Immature natural killer cell (primary cell): ENCODE results near the gene SHB. TPM values are rescaled to one million over a fixed set of nuclear protein-coding genes. Genes with fewer than 3 reads are reported as not detected.
A peak's percentile ranks its signal among the peaks of the same experiment; 100 is the strongest.

ENCODE experiments used
- DNase-seq, 3 donors: peaks; one replicate each; pipeline ENCODE4 v3.0.0; 2022; ENCODE audit warnings: mixed read lengths in 1 of 3
- H3K27ac Mint-ChIP-seq, 6 donors: one replicate each; pipeline ENCODE4 v1.8.0; 2020; ENCODE audit warnings: mixed read lengths in 6 of 6, mild to moderate bottlenecking in 5 of 6, inconsistent platforms in 4 of 6, moderate library complexity in 3 of 6
- H3K27me3 Mint-ChIP-seq, 3 donors: one replicate each; pipeline ENCODE4 v1.8.0; 2020 to 2021; ENCODE audit warnings: low read depth in 3 of 3, mild to moderate bottlenecking in 3 of 3, mixed read lengths in 3 of 3, moderate library complexity in 3 of 3, inconsistent platforms in 1 of 3
- H3K36me3 Mint-ChIP-seq, 3 donors: one replicate each; pipeline ENCODE4 v1.8.0; 2020; ENCODE audit warnings: mixed read lengths in 3 of 3, inconsistent platforms in 2 of 3, mild to moderate bottlenecking in 2 of 3
- H3K4me1 Mint-ChIP-seq, 2 donors: one replicate each; pipeline ENCODE4 v1.8.0; 2020; ENCODE audit warnings: inconsistent platforms in 2 of 2, mild to moderate bottlenecking in 2 of 2, mixed read lengths in 2 of 2, moderate library complexity in 1 of 2
- H3K4me3 Mint-ChIP-seq, 5 donors: one replicate each; pipeline ENCODE4 v1.8.0; 2020; ENCODE audit warnings: mild to moderate bottlenecking in 5 of 5, mixed read lengths in 5 of 5, inconsistent platforms in 3 of 5, moderate library complexity in 3 of 5
- H3K9me3 Mint-ChIP-seq, 6 donors: one replicate each; pipeline ENCODE4 v1.8.0; 2020; ENCODE audit warnings: mild to moderate bottlenecking in 6 of 6, mixed read lengths in 6 of 6, inconsistent platforms in 4 of 6, moderate library complexity in 3 of 6
- polyA plus RNA-seq, 3 donors: library from polyadenylated mRNA; unstranded; fragments of 300-500 nt; fragmentation: Illumina TruSeq; gene quantifications; one replicate each; pipeline ENCODE4 v1.2.3, GENCODE V29; 2021

The SHB gene
- polyA plus RNA-seq, 3 donors from 2014 or later: 0.39 to 0.70 (median 0.57) TPM

DNA sequence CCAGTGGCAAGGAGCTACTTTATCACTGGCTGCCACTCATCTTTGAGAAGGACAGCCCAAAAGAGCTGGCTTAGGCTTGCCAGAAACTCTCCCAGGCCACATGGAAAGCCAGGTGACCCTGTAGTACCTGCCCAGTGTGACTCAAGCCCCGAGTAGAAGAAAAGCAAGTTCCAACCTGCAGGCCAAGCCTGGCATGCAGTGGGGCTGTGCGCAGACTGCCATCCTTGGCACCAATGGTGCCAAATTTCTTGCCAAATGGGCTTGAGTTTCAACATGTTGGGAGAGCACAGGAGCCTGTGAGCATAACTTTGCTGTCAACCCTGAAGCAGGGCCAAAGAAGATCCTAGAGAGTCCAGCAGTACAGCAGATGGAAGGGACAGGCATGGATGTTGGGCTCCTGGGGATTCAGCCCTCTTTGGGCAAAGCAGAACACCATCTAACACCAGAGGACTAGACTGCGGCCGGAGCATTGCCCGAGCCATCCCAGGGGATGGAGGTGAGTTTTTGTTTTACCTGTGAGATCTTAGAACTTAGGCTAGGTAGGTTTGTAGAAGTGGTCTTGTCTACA is 27.3 kb upstream of the SHB start:
- Mint-ChIP-seq H3K4me3 (no peak overlapping the region), H3K27ac (no peak overlapping the region), H3K9me3 (no peaks in the 10 kb centered on the region), H3K36me3 (no peaks in the 10 kb centered on the region), H3K4me1 (no peaks in the 10 kb centered on the region), H3K27me3 (peaks cover 3 to 5% (median 4%) of the 10 kb centered on the region in 3 donors)
- DNase-seq: no peak

DNA sequence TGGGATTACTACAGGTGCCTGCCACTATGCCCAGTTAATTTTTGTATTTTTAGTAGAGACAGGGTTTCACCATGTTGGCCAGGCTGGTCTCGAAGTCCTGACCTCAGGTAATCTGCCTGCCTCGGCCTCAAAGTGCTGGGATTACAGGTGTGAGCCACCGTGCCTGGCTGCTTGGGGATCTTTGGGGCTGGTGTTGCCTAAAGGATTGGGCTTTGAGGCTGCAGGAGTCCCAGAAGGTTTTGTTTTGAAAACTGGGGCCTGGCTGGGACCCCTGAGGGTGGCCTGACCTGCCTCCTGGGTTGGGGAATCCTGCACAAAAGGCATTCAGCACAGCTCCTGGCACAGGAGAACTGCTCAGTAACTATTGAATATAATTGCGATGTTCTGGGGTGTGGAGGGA is 25.1 kb upstream of the SHB start:
- Mint-ChIP-seq H3K27me3 (peaks cover 2 to 4% (median 3%) of the 10 kb centered on the region in 3 donors), H3K4me3 (no peak overlapping the region), H3K4me1 (no peaks in the 10 kb centered on the region), H3K27ac (no peak overlapping the region), H3K36me3 (no peaks in the 10 kb centered on the region), H3K9me3 (no peaks in the 10 kb centered on the region)
- DNase-seq: no peak

DNA sequence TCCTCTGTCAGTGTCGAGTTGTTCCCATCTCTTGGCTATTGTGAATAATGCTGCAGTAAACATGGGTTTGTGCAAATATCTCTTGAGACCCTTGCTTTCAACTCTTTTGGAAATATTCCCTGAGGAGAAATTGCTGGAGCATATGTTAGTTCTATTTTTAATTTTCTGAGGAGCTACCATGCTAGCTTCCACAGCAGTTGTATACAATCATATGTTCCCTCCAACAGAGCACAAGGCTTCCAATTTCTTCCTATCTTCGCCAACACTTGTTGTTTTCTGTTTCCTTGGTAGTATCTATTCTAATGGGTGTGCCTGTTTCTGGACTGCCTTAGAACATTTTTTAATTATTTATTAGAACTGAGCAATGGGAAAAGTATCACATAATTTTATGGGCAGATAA is 23.6 kb upstream of the SHB start:
- no peak overlapping the region for H3K27ac Mint-ChIP-seq
- H3K9me3 Mint-ChIP-seq: no peaks in the 10 kb centered on the region
- H3K4me1 Mint-ChIP-seq: no peaks in the 10 kb centered on the region
- DNase-seq: no peak
- H3K36me3 Mint-ChIP-seq: no peaks in the 10 kb centered on the region
- H3K4me3 Mint-ChIP-seq: no peak overlapping the region
- H3K27me3 Mint-ChIP-seq: peaks cover 1 to 6% (median 3%) of the 10 kb centered on the region in 3 donors

DNA sequence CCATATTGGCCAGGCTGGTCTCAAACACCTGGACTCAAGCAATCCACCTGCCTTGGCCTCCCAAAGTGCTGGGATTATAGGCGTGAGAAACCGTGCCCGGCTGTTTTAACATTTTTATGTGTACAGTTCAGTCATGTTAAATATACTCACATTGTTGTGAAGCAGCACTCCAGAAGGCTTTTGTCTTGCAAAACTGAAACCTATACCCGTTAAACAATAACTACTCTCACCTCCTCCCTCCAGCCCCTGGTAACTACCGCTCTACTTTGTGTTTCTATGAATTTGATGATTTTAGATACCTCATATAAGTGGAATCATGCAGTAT is 23.1 kb upstream of the SHB start:
- no peaks in the 10 kb centered on the region for H3K36me3 Mint-ChIP-seq

DNA sequence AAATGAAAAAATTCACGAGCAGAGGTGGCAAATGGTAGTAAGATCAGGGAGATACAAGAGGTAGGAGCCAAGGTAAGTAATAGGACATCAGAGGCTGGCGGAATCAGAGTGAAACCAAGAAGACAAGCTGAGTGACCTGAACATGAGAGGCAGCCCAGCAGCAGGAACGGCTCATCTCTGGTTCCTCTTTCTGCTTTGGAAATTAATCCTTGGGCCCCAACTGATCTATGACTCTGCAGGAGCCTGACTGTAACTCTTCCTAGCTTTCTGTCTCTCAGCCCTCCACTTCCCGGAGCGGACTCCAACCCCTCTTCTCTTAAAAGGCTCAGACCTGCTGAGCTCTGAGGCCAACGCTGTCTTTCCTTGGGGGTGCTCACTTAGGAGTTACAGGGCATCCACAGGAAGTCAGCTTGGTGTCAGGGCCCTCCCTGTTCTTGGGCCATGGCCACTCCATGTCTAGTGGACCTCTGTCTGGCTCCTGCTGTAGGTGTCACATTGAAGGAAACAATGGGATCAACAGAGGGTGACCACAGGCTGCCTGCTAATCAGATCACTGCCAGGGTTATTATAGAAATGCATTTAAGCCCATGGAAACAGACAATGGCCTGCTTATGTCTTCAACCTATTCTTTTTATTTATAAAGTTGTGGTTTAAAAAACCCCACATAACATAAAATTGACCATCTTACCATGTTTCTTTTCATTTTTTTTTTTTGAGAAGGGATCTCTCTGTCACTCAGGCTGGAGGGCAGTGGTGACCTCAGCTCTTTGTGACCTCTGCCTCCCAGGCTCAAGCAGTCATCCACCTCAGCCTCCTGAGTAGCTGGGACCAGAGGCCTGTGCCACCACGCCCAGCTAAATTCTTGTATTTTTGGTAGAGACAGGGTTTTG is 22.5 kb upstream of the SHB start:
- Mint-ChIP-seq H3K27me3 (peaks cover 1 to 7% (median 3%) of the 10 kb centered on the region in 3 donors), H3K27ac (no peak overlapping the region), H3K4me1 (no peaks in the 10 kb centered on the region), H3K9me3 (no peaks in the 10 kb centered on the region), H3K36me3 (no peaks in the 10 kb centered on the region), H3K4me3 (no peak overlapping the region)
- no peak for DNase-seq

More for the DNA sequence above, 23.1 kb upstream of the SHB start:
- no peaks in the 10 kb centered on the region for H3K4me1 Mint-ChIP-seq
- H3K9me3 Mint-ChIP-seq: no peaks in the 10 kb centered on the region
- no peak overlapping the region for H3K4me3 Mint-ChIP-seq
- no peak overlapping the region for H3K27ac Mint-ChIP-seq
- DNase-seq: no peak
- peaks cover 1 to 7% (median 3%) of the 10 kb centered on the region in 3 donors for H3K27me3 Mint-ChIP-seq

DNA sequence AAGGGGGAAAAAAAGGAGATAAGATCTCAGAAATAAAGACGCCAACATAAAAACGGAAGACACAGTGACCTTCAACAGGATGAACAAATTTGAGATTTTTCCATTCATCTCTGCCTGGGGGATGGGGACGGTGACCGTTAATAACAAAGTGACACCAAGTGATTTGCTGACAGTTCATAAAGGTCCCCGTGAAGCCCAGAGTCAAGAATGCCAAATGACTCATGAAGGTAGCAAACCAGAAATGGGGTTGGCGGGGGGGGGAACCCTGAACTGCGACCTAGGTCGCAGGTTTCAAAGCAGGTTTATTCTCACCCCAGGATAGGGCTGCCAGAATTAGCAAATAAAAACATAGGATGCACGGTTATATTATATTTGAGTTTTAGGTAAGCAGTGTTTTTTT is 21.1 kb upstream of the SHB start:
- H3K4me1 Mint-ChIP-seq: no peaks in the 10 kb centered on the region

DNA sequence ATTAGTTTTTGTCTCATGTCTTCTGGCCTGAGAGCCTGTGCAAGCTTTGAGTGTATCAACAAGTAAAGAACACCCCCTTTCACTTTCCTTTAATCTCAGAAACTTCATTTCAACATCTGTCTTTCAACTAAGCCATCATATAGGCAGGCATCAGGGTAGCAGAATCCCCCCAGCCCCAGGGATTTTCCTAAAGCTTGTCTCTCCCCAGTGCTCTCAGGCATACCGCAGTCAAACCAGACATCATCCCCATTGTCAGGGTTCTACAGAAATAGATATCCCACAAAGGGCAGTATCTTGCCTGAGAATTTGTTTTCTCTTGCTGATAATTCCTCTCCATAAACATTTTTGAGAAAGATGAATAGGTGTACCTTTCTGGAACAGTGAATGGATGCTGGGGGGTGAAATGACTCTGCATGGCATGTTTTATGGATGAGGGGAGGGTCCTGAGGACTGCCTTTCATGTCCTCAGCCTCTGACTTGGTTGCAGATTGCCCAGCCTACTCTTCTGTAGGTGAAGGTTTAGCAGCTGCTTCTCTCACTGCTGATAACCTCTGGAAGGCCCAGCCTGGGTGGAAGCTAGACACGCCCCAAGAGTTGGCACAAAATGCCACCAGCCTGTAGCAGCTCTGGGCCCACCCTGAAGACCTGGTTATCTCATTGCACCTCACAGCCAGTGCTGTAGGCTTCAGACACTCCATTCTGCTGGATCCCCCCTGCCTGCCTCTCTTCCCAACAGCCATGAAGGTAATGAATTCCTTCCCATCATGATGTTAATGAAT is 20.5 kb upstream of the SHB start:
- Mint-ChIP-seq H3K4me3 (no peak overlapping the region), H3K9me3 (no peaks in the 10 kb centered on the region), H3K4me1 (no peaks in the 10 kb centered on the region), H3K27ac (no peak overlapping the region), H3K27me3 (peaks cover 3 to 12% (median 3%) of the 10 kb centered on the region in 3 donors), H3K36me3 (no peaks in the 10 kb centered on the region)
- no peak for DNase-seq

More for the DNA sequence above, 21.1 kb upstream of the SHB start:
- H3K36me3 Mint-ChIP-seq: no peaks in the 10 kb centered on the region
- DNase-seq: no peak
- H3K27ac Mint-ChIP-seq: no peak overlapping the region
- no peaks in the 10 kb centered on the region for H3K9me3 Mint-ChIP-seq
- no peak overlapping the region for H3K4me3 Mint-ChIP-seq
- H3K27me3 Mint-ChIP-seq: peaks cover 1 to 10% (median 6%) of the 10 kb centered on the region in 3 donors

DNA sequence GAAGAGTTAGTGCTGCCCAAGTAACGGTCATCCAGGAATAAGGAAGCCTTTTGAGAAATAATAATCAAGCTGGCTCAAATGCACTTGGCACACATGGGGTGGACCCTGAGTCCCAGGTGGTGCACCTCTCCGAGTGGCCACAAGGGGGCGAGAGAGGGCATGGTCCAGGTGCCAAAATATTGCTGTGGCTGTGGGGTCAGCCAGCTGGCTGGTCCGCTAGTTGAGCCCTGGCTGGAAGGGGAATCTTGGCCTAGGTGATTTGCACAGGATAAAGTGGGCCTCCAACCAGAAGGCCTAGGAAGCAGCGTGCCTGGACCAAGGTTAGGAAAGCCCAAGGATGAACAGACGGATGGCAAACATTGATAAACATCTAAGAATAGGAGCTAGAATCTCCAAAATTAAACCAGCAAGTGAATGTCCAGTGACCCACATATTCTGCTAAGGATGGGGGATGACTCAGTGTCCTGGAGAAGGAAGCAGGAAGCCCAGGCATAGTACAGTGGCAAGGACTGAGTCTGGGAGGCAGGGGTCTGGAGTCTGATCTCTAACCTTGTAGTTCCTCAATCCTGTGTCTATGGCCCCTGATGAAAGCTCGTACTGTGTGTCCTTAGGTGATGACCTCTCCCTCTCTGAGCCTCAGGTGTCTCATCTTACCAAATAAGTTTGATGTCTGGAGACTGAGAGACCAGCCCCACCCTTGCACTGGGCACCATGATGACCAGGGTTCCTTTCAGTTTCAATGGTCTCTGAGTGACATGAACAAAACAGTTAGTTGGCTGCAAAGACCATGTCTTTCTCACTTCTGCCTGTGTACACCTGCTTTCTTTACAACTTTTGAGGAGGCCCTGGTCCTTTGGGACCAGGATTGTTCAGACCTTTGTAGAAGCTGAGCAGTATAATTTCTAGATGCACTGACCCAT is 19.2 kb upstream of the SHB start:
- Mint-ChIP-seq H3K27me3 (peaks cover 3 to 12% (median 10%) of the 10 kb centered on the region in 3 donors), H3K36me3 (no peaks in the 10 kb centered on the region), H3K4me3 (no peak overlapping the region), H3K9me3 (no peaks in the 10 kb centered on the region), H3K4me1 (no peaks in the 10 kb centered on the region), H3K27ac (no peak overlapping the region)
- DNase-seq: peak; percentile 53 to 65 (median 59)

DNA sequence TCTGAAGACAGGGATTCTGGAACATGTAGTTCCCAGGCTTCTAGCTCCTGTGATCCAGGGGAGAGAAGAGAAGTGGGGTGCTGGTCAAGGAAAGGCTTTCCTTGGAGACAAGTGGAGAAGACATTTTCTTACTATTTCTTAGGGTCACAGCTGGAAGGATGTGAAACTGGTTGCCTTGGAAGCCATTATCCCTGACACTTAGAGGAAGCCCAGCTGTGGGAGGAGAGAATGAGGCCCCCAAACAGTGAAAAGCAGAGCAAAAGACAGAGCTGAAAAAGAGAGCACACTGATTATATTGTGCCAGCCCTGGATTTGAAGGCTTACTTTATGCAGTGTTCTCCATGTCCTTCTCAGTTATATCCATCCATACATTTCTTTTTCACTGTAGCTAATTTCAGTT is 17.5 kb upstream of the SHB start:
- Mint-ChIP-seq H3K36me3 (no peaks in the 10 kb centered on the region), H3K4me3 (no peak overlapping the region), H3K27me3 (peaks cover 3 to 11% (median 11%) of the 10 kb centered on the region in 3 donors), H3K9me3 (no peaks in the 10 kb centered on the region), H3K27ac (no peak overlapping the region), H3K4me1 (no peaks in the 10 kb centered on the region)
- no peak for DNase-seq

DNA sequence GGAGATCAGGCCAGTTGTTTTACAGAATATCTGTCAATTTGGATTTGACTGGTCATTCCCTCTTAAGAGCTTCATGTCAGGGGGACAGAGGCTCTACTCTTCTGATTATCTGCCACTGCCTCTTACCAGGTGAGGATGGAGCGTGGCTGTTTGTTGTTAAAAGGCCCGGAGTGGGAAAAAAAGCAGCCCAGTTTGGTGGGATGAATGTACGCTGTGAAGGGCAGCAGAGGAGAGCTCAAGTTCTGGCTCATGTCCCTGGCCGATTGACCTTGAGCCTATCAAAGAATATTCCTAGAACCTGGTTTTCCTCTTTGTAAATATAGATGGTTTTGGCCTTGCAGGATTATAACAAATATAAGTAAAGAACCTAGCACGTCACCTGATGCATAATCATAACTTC is 16.3 kb upstream of the SHB start:
- no peak for DNase-seq
- H3K36me3 Mint-ChIP-seq: no peaks in the 10 kb centered on the region
- H3K27ac Mint-ChIP-seq: no peak overlapping the region
- H3K4me3 Mint-ChIP-seq: no peak overlapping the region
- peaks cover 3 to 15% (median 11%) of the 10 kb centered on the region in 3 donors for H3K27me3 Mint-ChIP-seq
- H3K4me1 Mint-ChIP-seq: no peaks in the 10 kb centered on the region
- H3K9me3 Mint-ChIP-seq: no peaks in the 10 kb centered on the region

DNA sequence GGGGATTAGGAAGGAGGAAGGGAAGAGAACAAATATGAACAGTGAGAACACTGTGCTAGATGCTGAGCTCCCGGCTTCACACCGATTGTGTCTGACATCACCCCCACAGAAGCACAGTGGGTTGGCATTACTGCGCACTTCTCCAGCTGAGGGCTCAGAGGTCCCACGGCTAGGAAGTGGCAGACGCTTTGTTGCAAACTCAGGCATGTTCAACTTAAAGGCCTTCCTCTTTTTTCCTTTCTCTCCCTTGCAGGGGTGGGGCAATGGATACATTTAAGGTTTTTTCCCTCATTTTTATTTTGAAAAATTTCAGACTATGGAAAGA is 15.5 kb upstream of the SHB start:
- H3K27ac Mint-ChIP-seq: no peak overlapping the region
- no peak for DNase-seq
- peaks cover 3 to 15% (median 11%) of the 10 kb centered on the region in 3 donors for H3K27me3 Mint-ChIP-seq
- no peak overlapping the region for H3K4me3 Mint-ChIP-seq
- H3K9me3 Mint-ChIP-seq: no peaks in the 10 kb centered on the region
- no peaks in the 10 kb centered on the region for H3K36me3 Mint-ChIP-seq
- no peaks in the 10 kb centered on the region for H3K4me1 Mint-ChIP-seq

DNA sequence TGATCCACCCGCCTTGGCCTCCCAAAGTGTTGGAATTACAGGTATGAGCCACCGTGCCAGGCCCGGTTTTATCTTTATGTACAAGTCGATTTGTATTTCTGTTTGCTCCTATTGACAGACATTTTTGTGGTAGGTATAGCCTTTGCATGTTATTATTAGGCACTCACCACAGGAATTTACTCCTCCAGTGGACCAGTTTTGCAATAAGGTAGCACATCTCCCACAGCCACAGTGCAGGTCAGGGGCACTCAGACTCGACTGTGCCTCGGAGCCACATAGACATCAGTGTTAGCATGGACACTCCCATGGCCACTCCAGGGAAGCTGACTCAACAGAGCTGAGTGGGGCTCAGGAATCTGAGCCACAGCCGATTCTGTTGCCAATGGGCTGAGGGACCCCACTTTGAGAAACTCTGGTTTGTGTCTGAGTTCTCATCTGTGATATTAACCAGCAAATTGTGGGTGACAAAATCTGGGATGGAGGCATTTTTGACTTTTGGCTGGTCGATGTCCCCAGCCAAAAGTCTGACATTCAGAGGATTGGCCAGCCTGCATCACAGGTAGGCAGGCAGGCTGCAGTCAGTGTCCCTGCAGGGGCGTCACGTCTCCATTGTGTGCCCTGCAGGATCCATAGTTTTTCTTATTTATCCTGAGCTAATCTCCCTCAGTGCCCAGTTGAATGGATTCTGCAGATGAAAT is 15.0 kb upstream of the SHB start:
- DNase-seq: no peak
- Mint-ChIP-seq H3K9me3 (no peaks in the 10 kb centered on the region), H3K4me3 (no peak overlapping the region), H3K27ac (no peak overlapping the region), H3K27me3 (peaks cover 3 to 15% (median 12%) of the 10 kb centered on the region in 3 donors), H3K4me1 (no peaks in the 10 kb centered on the region), H3K36me3 (no peaks in the 10 kb centered on the region)
